Inflammatory macrophage (primary cell): ENCODE data around the gene ATG16L2.

Source experiments
- DNase-seq, 2 donors: peaks; one replicate each; pipeline ENCODE4 v3.0.0-alpha.2; 2020 to 2022

The ATG16L2 gene

GRCh38 chr11:72826191-72826941 is 12.2 kb downstream of the ATG16L2 start:
- DNase-seq, result no peak

GRCh38 chr11:72826942-72827480 is 12.8 kb downstream of the ATG16L2 start:
- no peak for DNase-seq

- peak; percentile 43 to 45 for DNase-seq
These were observed 13.4 kb downstream of the ATG16L2 start for GRCh38 chr11:72827656-72828055.

- DNase-seq, result peak; percentile 54 to 63
These were observed 13.9 kb downstream of the ATG16L2 start for GRCh38 chr11:72828081-72828567.

GRCh38 chr11:72828692-72829101 is 14.5 kb downstream of the ATG16L2 start:
- no peak for DNase-seq

- DNase-seq, result no peak
These were observed 15.0 kb downstream of the ATG16L2 start for GRCh38 chr11:72829178-72829577.

GRCh38 chr11:72829884-72830533 is 15.8 kb downstream of the ATG16L2 start:
- DNase-seq, result no peak

- DNase-seq, result peak; percentile 73 to 76
These were observed 17.5 kb downstream of the ATG16L2 start for GRCh38 chr11:72831521-72832300.

- no peak for DNase-seq
These were observed 18.3 kb downstream of the ATG16L2 start for GRCh38 chr11:72832301-72833082.

GRCh38 chr11:72833083-72833733 is 19.0 kb downstream of the ATG16L2 start:
- no peak for DNase-seq

- no peak for DNase-seq
These were observed 19.7 kb downstream of the ATG16L2 start for GRCh38 chr11:72833811-72834493.

- DNase-seq, result peak; percentile 63 to 77
These were observed 20.7 kb downstream of the ATG16L2 start for GRCh38 chr11:72834905-72835304.

GRCh38 chr11:72836111-72836510 is 21.9 kb downstream of the ATG16L2 start:
- DNase-seq, result no peak

GRCh38 chr11:72838691-72839305 is 24.6 kb downstream of the ATG16L2 start:
- DNase-seq, result no peak

GRCh38 chr11:72840780-72841179 is 26.6 kb downstream of the ATG16L2 start:
- DNase-seq, result peak in 1 of 2 donors; percentile 11

GRCh38 chr11:72841397-72841796 is 27.2 kb downstream of the ATG16L2 start:
- DNase-seq, result no peak

- no peak for DNase-seq
These were observed 27.9 kb downstream of the ATG16L2 start for GRCh38 chr11:72842126-72842525.

GRCh38 chr11:72842653-72843330 is 28.6 kb downstream of the ATG16L2 start:
- no peak for DNase-seq

GRCh38 chr11:72844356-72844755 is 30.1 kb downstream of the ATG16L2 start:
- no peak for DNase-seq
